Keratinocyte (primary cell): ENCODE data around the gene BOLA3. TPM values are rescaled to one million over a fixed set of nuclear protein-coding genes. Genes with fewer than 3 reads are reported as not detected.

Source experiments
- DNase-seq: peaks from one replicate; pipeline ENCODE4 v3.0.0-alpha.2; 2011; ENCODE audit warnings: low read depth, missing footprints, low spot score
- FAIRE-seq: peaks from 2 replicates; lab custom pipeline; 2011; peaks lifted over from hg19 to GRCh38; lab: Jason Lieb, UNC
- H2AFZ ChIP-seq: 2 replicates; pipeline ENCODE4 v1.6.0; 2012; ENCODE audit warnings: low read length, control low read depth, inconsistent platforms; ENCODE audit not compliant: control insufficient read depth
- H3K27ac ChIP-seq: 2 replicates; pipeline ENCODE4 v1.5.1; 2011; ENCODE audit warnings: low read length; ENCODE audit not compliant: control insufficient read depth, insufficient read depth
- H3K27me3 ChIP-seq: 3 replicates; pipeline ENCODE4 v1.6.0; 2011; ENCODE audit warnings: low read length; ENCODE audit not compliant: control insufficient read depth, insufficient read depth; ENCODE audit errors: extremely low read depth
- H3K36me3 ChIP-seq, 2 experiments: 2 replicates in 1 of 2; 3 replicates in 1 of 2; pipeline ENCODE4 v1.5.1; 2011; ENCODE audit warnings: low read length in 2 of 2, mild to moderate bottlenecking in 1 of 2; ENCODE audit not compliant: control insufficient read depth in 2 of 2, insufficient read depth in 2 of 2; ENCODE audit errors: extremely low read depth in 1 of 2
- H3K4me1 ChIP-seq: 3 replicates; pipeline ENCODE4 v1.5.1; 2011; ENCODE audit warnings: low read length; ENCODE audit not compliant: control insufficient read depth, insufficient read depth; ENCODE audit errors: extremely low read depth
- H3K4me2 ChIP-seq: 3 replicates; pipeline ENCODE4 v1.6.0; 2011; ENCODE audit warnings: low read depth, low read length; ENCODE audit not compliant: control insufficient read depth, insufficient read depth; ENCODE audit errors: extremely low read depth
- H3K4me3 ChIP-seq, 3 experiments: fragments of 200-600 bp in 1 of 3; sonication (generic) in 1 of 3; 2 replicates in 2 of 3; 3 replicates in 1 of 3; pipeline ENCODE4 v1.5.1; 2011 to 2016; ENCODE audit warnings: low read length in 3 of 3, mild to moderate bottlenecking in 3 of 3, control low read depth in 2 of 3, inconsistent platforms in 1 of 3, low read depth in 1 of 3, mixed read lengths in 1 of 3, mixed run types in 1 of 3, moderate library complexity in 1 of 3; ENCODE audit not compliant: control insufficient read depth in 2 of 3, insufficient read depth in 2 of 3; ENCODE audit errors: extremely low read depth in 1 of 3
- H3K79me2 ChIP-seq: 2 replicates; pipeline ENCODE4 v1.6.0; 2012; ENCODE audit warnings: low read length; ENCODE audit not compliant: control insufficient read depth, insufficient read depth
- H3K9ac ChIP-seq: 3 replicates; pipeline ENCODE4 v1.6.0; 2011; ENCODE audit warnings: low read length; ENCODE audit not compliant: control insufficient read depth, insufficient read depth; ENCODE audit errors: extremely low read depth
- H3K9me1 ChIP-seq: 3 replicates; pipeline ENCODE4 v1.6.0; 2011; ENCODE audit warnings: low read length; ENCODE audit not compliant: control insufficient read depth, insufficient read depth; ENCODE audit errors: extremely low read depth
- H3K9me3 ChIP-seq: 2 replicates; pipeline ENCODE4 v1.5.1; 2012; ENCODE audit warnings: low read depth, low read length; ENCODE audit not compliant: control insufficient read depth
- H4K20me1 ChIP-seq: 3 replicates; pipeline ENCODE4 v1.6.0; 2011; ENCODE audit warnings: low read length; ENCODE audit not compliant: control insufficient read depth, insufficient read depth; ENCODE audit errors: extremely low read depth
- CTCF ChIP-seq, 3 experiments: IDR thresholded peaks in 1 of 3; conservative IDR thresholded peaks in 1 of 3; optimal IDR thresholded peaks in 1 of 3; 2 replicates in 2 of 3; 3 replicates in 1 of 3; pipeline versions ENCODE3 to v1.5.1; 2011; ENCODE audit warnings: low read length in 3 of 3, mild to moderate bottlenecking in 3 of 3, moderate library complexity in 2 of 3, control low read depth in 1 of 3, inconsistent platforms in 1 of 3; ENCODE audit not compliant: insufficient read depth in 2 of 3; ENCODE audit errors: extremely low read depth in 1 of 3
- EZH2 ChIP-seq: IDR thresholded peaks from one replicate; pipeline ENCODE4 v1.6.1; 2012; ENCODE audit warnings: inconsistent platforms, mild to moderate bottlenecking, low read length, moderate library complexity
- dilution Hi-C: fragments of 300-500 bp; cut with MboI; formaldehyde crosslinking; loops from one replicate; pipeline ENCODE4 v1.7.0; 2020; ENCODE audit warnings: low sequenced_read_pairs; ENCODE audit not compliant: extremely low pct_ligation_motif_present
- polyA plus RNA-seq, 5 experiments: library from polyadenylated mRNA; depleted of rRNA in 3 of 5; stranded (reverse) in 3 of 5; stranded (forward) in 1 of 5; unstranded in 1 of 5; fragments of >200 nt; gene quantifications; 1 replicate in 1 of 5; 2 replicates in 3 of 5; 3 replicates in 1 of 5; pipeline versions ENCODE4 v1.2.1 to v1.2.3, GENCODE V29; 2011 to 2012; ENCODE audit warnings: missing spikeins in 2 of 5, low read depth in 1 of 5, low replicate concordance in 1 of 5

BOLA3 gene
- polyA plus RNA-seq, 1 donor (not counting 4 experiments of a cell fraction or from before 2014, with no cell fraction given): 116 TPM

- H3K36me3 ChIP-seq: peaks cover 19 to 30% of the 10 kb centered on the region in 2 experiments
- H4K20me1 ChIP-seq: no peaks in the 10 kb centered on the region
- dilution Hi-C loops: no loop called here
- H3K4me3 ChIP-seq: no peak overlapping the region
- no peak overlapping the region for H3K4me2 ChIP-seq
- DNase-seq (no peak), FAIRE-seq (no peak)
- TF ChIP-seq CTCF (optimal IDR thresholded peaks at IDR 0.05 in 1 of 3, IDR thresholded peaks at IDR 0.05 in 1 of 3, conservative IDR thresholded peaks at IDR 0.05 in 1 of 3; ENCODE audit: extremely low read depth in 1 of 3, insufficient read depth in 2 of 3, low read length in 3 of 3): no peak
- no peak for TF ChIP-seq EZH2
- no peak overlapping the region for H3K27ac ChIP-seq
- no peaks in the 10 kb centered on the region for H3K9me3 ChIP-seq
- H3K4me1 ChIP-seq: no peaks in the 10 kb centered on the region
- no peaks in the 10 kb centered on the region for H3K79me2 ChIP-seq
- no peaks in the 10 kb centered on the region for H3K27me3 ChIP-seq
- no peaks in the 10 kb centered on the region for H3K9me1 ChIP-seq
- H3K9ac ChIP-seq: no peak overlapping the region
- no peak overlapping the region for H2AFZ ChIP-seq
Observed at GRCh38 chr2:74097574-74097973, 50.1 kb downstream of the BOLA3 start.

- H3K79me2 ChIP-seq: no peaks in the 10 kb centered on the region
- H3K36me3 ChIP-seq: peaks cover 23 to 32% of the 10 kb centered on the region in 2 experiments
- FAIRE-seq: no peak
- no peaks in the 10 kb centered on the region for H3K27me3 ChIP-seq
- H3K4me2 ChIP-seq: no peak overlapping the region
- H4K20me1 ChIP-seq: no peaks in the 10 kb centered on the region
- no peak overlapping the region for H2AFZ ChIP-seq
- no peak overlapping the region for H3K4me3 ChIP-seq
- DNase-seq: no peak
- no peaks in the 10 kb centered on the region for H3K9me1 ChIP-seq
- no peaks in the 10 kb centered on the region for H3K9me3 ChIP-seq
- H3K9ac ChIP-seq: no peak overlapping the region
- H3K4me1 ChIP-seq: no peaks in the 10 kb centered on the region
- TF ChIP-seq EZH2 (no peak), CTCF (optimal IDR thresholded peaks at IDR 0.05 in 1 of 3, IDR thresholded peaks at IDR 0.05 in 1 of 3, conservative IDR thresholded peaks at IDR 0.05 in 1 of 3; ENCODE audit: extremely low read depth in 1 of 3, insufficient read depth in 2 of 3, low read length in 3 of 3) (no peak)
- H3K27ac ChIP-seq: no peak overlapping the region
- dilution Hi-C loops: no loop called here
Observed at GRCh38 chr2:74096052-74096451, 51.7 kb downstream of the BOLA3 start.
